HCT116 (cell line): ENCODE measurements around the gene TLK1.

Experiments
- CEBPB ChIP-seq: IDR thresholded peaks from 2 replicates; pipeline ENCODE4 v1.6.1; 2012; ENCODE audit warnings: low read depth
- CTCF ChIP-seq, 3 experiments: fragments of 200-600 bp in 1 of 3; sonication (generic) in 1 of 3; IDR thresholded peaks in 2 of 3; conservative IDR thresholded peaks in 1 of 3; 2 replicates each; pipeline ENCODE4 v1.5.1; 2012 to 2017; ENCODE audit warnings: low read depth in 2 of 3, low read length in 2 of 3, antibody characterized with exemption in 1 of 3, borderline replicate concordance in 1 of 3, control low read depth in 1 of 3, mild to moderate bottlenecking in 1 of 3, mixed read lengths in 1 of 3, mixed run types in 1 of 3, moderate library complexity in 1 of 3; ENCODE audit not compliant: insufficient read depth in 1 of 3
- EGR1 ChIP-seq: IDR thresholded peaks from 2 replicates; pipeline ENCODE4 v1.6.1; 2012; ENCODE audit warnings: low read depth
- EZH2 ChIP-seq: fragments of 200-600 bp; sonication (generic); IDR thresholded peaks from 2 replicates; pipeline ENCODE4 v1.6.1; 2017; ENCODE audit warnings: antibody characterized with exemption, mixed run types
- EZH2phosphoT487 ChIP-seq: fragments of 200-600 bp; IDR thresholded peaks from 2 replicates; pipeline ENCODE4 v1.6.1; 2018; ENCODE audit warnings: antibody characterized with exemption, borderline replicate concordance
- JUND ChIP-seq: IDR thresholded peaks from 2 replicates; pipeline ENCODE4 v1.6.1; 2012
- MAX ChIP-seq: IDR thresholded peaks from 2 replicates; pipeline ENCODE4 v1.6.1; 2012
- POLR2A ChIP-seq: IDR thresholded peaks from 2 replicates; pipeline ENCODE4 v1.7.0; 2011; ENCODE audit warnings: borderline replicate concordance; ENCODE audit not compliant: insufficient read depth, insufficient read length; ENCODE audit errors: extremely low read depth
- POLR2AphosphoS5 ChIP-seq: IDR thresholded peaks from 2 replicates; pipeline ENCODE4 v1.6.1; 2011; ENCODE audit warnings: mild to moderate bottlenecking, low read depth, low read length, moderate library complexity
- SIN3A ChIP-seq: IDR thresholded peaks from 2 replicates; pipeline ENCODE4 v1.6.1; 2012; ENCODE audit warnings: low read depth
- YY1 ChIP-seq: IDR thresholded peaks from 2 replicates; pipeline ENCODE4 v1.6.1; 2011; ENCODE audit warnings: low read length, low read depth, moderate library complexity, mild to moderate bottlenecking; ENCODE audit not compliant: insufficient replicate concordance; ENCODE audit errors: extremely low read depth
- ZNF274 ChIP-seq: fragments of 200-500 bp; sonication (Bioruptor generic); IDR thresholded peaks from 2 replicates; pipeline ENCODE4 v1.6.1; 2014; ENCODE audit warnings: mild to moderate bottlenecking, low read depth, low read length, inconsistent platforms

- TF ChIP-seq CTCF (IDR thresholded peaks at IDR 0.05 in 2 of 3, conservative IDR thresholded peaks at IDR 0.05 in 1 of 3; ENCODE audit: borderline replicate concordance in 1 of 3, insufficient read depth in 1 of 3, low read depth in 2 of 3, low read length in 2 of 3) = no peak
- TF ChIP-seq MAX = no peak
- no peak for TF ChIP-seq JUND
- no peak for TF ChIP-seq YY1
- TF ChIP-seq POLR2A = no peak
- TF ChIP-seq POLR2AphosphoS5 = no peak
- no peak for TF ChIP-seq SIN3A
- TF ChIP-seq EGR1 = no peak
- no peak for TF ChIP-seq EZH2
- TF ChIP-seq CEBPB = no peak
- no peak for TF ChIP-seq ZNF274
- no peak for TF ChIP-seq EZH2phosphoT487
Measured at GRCh38 chr2:171018522-171018921, 142.2 kb downstream of the TLK1 start.
